HG03521 (cell line): ENCODE data around the gene PC.

Experiments used
- ATAC-seq: cut with Tn5 transposase; IDR thresholded peaks from one replicate; pipeline ENCODE4 v1.9.1; 2021; ENCODE audit warnings: mild to moderate bottlenecking, moderate library complexity; ENCODE audit not compliant: unreplicated experiment

Gene PC

GRCh38 chr11:66957971-66958231 is 282 bp downstream of the PC start:
- ATAC-seq, result no peak

GRCh38 chr11:66956689-66957290 is 1.4 kb downstream of the PC start:
- no peak for ATAC-seq

- no peak for ATAC-seq
Observed at GRCh38 chr11:66953081-66953833, 4.9 kb downstream of the PC start.

- ATAC-seq, result no peak
Observed at GRCh38 chr11:66951927-66952337, 6.3 kb downstream of the PC start.

- ATAC-seq, result no peak
Observed at GRCh38 chr11:66951135-66951534, 7.0 kb downstream of the PC start.

- no peak for ATAC-seq
Observed at GRCh38 chr11:66950112-66950535, 8.1 kb downstream of the PC start.

- no peak for ATAC-seq
Observed at GRCh38 chr11:66938582-66939135, 19.5 kb downstream of the PC start.

- ATAC-seq, result no peak
Observed at GRCh38 chr11:66937193-66937733, 20.9 kb downstream of the PC start.

GRCh38 chr11:66936311-66936711 is 21.9 kb downstream of the PC start:
- ATAC-seq, result no peak

GRCh38 chr11:66934950-66935779 is 23.0 kb downstream of the PC start:
- ATAC-seq, result no peak

- ATAC-seq, result no peak
Observed at GRCh38 chr11:66933531-66933930, 24.7 kb downstream of the PC start.

- ATAC-seq, result no peak
Observed at GRCh38 chr11:66932543-66932942, 25.6 kb downstream of the PC start.

- no peak for ATAC-seq
Observed at GRCh38 chr11:66929753-66930152, 28.4 kb downstream of the PC start.

GRCh38 chr11:66924272-66924671 is 33.9 kb downstream of the PC start:
- no peak for ATAC-seq

GRCh38 chr11:66922551-66922950 is 35.6 kb downstream of the PC start:
- no peak for ATAC-seq

GRCh38 chr11:66920978-66921784 is 37.0 kb downstream of the PC start:
- ATAC-seq, result no peak

GRCh38 chr11:66919923-66920322 is 38.3 kb downstream of the PC start:
- ATAC-seq, result no peak

GRCh38 chr11:66918741-66919140 is 39.4 kb downstream of the PC start:
- no peak for ATAC-seq

- ATAC-seq, result no peak
Observed at GRCh38 chr11:66915866-66916265, 42.3 kb downstream of the PC start.

- ATAC-seq, result no peak
Observed at GRCh38 chr11:66915046-66915832, 42.9 kb downstream of the PC start.
